GM10266 (cell line): ENCODE results near the gene TMC1.
A peak's percentile ranks its signal among the peaks of the same experiment; 100 is the strongest.

ENCODE experiments used
- DNase-seq: peaks from one replicate; pipeline ENCODE4 v3.0.0; 2012; ENCODE audit errors: extremely low spot score
- TF ChIP-seq, protein P1 (sequence below): IDR thresholded peaks from 2 replicates; pipeline ENCODE4 v1.5.1; 2012; ENCODE audit warnings: mild to moderate bottlenecking, low read depth; ENCODE audit not compliant: control insufficient read depth, insufficient read depth; ENCODE audit errors: missing control alignments

TMC1 gene

DNA sequence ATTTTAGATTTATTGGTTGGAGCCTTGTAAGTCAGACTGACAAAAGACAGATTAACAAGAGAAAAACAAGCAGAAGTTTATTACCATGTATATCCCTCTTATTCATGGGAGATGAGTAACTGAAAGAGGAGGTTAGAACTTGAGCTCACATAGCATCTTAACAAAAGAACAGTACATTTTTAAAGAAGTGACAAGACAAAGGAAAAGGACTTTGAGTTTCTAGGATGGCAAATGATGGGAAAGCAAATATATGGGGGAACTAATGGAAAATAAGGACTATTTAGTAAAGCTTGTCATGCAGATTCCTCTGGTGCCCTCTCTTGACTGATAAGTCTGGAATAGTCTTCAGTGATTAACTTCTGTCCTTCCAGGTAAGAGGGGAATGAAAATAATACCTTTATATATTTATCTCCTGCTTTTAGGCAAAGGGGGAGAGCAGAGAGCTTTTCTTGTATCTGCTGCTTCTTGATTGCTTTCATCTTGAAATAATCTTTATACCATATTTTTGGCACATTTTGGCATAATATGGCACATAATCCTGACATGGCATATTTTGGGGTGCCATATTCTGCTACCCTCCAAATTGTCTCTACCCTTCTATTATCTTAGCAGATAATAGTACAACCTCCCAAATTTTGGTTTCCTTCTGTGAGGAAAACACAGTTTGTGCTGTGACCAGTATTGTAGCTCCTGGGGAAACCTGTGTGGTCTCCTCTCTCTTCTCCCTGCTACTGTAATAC, 206.8 kb downstream of the TMC1 start:
- TF ChIP-seq, protein P1, sequence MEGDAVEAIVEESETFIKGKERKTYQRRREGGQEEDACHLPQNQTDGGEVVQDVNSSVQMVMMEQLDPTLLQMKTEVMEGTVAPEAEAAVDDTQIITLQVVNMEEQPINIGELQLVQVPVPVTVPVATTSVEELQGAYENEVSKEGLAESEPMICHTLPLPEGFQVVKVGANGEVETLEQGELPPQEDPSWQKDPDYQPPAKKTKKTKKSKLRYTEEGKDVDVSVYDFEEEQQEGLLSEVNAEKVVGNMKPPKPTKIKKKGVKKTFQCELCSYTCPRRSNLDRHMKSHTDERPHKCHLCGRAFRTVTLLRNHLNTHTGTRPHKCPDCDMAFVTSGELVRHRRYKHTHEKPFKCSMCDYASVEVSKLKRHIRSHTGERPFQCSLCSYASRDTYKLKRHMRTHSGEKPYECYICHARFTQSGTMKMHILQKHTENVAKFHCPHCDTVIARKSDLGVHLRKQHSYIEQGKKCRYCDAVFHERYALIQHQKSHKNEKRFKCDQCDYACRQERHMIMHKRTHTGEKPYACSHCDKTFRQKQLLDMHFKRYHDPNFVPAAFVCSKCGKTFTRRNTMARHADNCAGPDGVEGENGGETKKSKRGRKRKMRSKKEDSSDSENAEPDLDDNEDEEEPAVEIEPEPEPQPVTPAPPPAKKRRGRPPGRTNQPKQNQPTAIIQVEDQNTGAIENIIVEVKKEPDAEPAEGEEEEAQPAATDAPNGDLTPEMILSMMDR, result no peak
- no peak for DNase-seq

DNA sequence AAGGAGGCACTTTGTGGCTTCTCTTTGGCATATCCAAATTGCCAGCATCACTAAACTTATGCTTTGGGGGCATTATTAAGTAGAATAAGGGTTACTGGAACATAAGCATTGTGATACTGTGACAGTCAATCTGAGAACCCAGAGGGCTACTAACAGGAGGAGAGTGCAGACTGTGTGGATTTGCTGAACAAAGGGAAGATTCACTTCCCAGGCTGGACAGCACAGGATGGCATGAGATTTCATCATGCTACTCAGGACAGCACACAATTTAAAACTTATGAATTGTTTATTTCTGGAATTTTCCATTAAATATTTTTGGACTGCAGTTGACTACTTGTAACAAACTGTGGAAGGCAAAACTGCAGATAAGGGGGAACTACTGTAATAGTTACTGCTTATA, 212.5 kb downstream of the TMC1 start:
- DNase-seq, result no peak
- TF ChIP-seq, protein P1, result no peak

DNA sequence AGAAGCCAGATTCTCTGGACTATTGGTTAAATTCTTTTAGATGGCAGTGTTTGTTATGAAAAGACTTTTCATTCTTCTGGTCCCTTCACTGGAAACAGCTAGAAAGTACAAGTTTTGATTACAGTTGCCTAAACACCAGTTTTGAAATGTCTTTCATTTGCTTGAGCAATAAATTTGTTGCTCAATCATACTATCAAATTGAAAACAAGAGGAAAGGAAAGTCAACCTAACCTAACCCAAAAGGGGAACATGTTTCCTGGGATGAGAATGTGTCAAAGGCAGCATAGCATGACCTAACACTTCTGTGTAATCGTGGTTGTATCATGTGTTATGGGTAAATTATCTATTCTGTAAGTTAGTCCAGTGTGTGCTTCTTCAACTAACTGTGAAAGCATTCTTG, 213.2 kb downstream of the TMC1 start:
- TF ChIP-seq, protein P1, result no peak
- DNase-seq, result no peak

DNA sequence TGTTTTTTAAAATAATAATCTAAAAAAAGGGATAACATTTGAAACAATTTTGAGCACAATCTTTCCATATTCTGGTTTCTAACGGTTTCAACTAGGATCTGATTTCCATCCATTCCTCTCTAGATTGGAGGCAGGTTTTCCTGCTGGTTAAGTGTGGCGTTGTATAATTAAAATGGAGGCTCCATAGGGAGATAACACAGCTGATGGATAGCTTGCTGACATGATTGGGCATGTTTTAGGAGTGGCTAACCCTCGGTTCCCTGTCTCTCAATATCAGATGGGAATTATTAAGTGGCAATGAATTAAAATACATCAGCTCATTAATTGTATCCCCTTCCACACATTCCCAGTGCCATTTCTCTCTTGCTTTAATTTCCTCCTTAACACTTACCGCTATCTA, 222.4 kb downstream of the TMC1 start:
- TF ChIP-seq, protein P1, result no peak
- DNase-seq, result no peak

DNA sequence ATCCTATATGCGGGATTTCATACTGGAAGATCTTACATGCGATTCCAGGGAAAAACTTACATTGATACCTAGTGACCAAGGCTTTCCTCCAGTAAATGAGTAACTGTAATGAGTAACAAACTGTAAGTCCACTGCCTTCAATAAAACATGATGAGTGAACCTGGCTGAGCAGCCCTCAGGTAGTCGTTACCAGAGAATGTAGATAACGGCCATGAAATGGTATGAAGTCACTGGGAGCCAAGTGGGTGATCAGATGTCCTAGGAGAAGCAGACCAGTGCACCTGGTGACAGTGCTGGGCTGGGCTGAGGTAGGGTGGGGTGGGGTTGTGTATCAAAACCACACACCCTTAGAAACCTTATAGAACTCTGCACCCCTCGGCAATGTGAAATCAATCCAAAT, 227.9 kb downstream of the TMC1 start:
- no peak for DNase-seq

DNA sequence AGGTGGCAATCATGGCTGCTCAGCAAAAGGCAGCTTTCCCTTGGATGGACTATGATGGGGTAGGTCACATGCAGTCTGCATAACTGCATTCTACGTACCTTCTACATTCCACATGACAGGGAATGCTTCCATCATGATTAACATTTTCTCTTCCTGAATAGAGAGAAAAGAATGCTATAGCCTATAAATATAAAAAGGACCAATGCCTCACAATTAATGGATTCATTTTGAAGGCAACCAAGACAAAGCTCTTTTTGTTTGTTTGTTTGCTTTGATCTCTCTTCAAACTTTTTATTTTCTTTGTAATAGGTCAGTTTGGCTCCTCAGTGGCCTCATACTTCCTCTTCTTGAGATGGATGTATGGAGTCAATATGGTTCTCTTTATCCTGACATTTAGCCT, 230.1 kb downstream of the TMC1 start:
- no peak for DNase-seq
- TF ChIP-seq, protein P1, result no peak

More for the DNA sequence above, 227.9 kb downstream of the TMC1 start:
- TF ChIP-seq, protein P1, result no peak

DNA sequence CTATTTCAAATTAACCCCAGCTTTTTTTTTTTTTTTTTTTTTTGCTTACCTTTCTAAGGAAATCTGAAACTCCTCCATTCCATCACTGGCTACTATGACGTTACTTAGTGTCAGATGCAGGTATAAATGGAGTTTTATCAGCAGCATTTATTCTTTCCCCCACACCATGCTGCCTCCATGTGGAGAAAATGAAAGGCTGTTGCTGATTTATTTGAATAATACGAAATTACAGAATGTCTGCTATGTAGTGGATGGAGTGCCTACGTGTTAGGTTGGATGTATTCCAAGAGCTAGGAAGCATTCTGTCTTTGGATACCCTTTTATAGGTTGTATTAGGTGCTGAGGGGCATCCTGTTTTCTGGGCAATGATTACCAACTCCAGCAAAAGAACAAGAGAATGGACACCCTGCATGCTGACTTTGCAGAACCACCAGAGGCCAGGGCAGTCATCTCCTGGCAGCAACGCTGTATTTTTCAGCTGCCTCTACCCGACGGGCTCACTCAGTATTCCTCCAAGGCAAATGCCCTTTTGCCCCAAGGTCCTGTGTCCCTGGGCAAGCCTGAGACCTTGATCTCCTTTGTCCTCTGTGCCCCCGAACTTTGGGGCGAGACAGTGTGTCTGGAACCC, 232.0 kb downstream of the TMC1 start:
- TF ChIP-seq, protein P1, result peak; percentile 5
- no peak for DNase-seq
